ENCODE measurements around the gene GRID1.

Gene GRID1

GRCh38 chr10:86162696-86163400, 203.7 kb downstream of the GRID1 start:
- no peak for DNase-seq

GRCh38 chr10:86162036-86162435, 204.6 kb downstream of the GRID1 start:
- no peak for DNase-seq

GRCh38 chr10:86160890-86161585, 205.6 kb downstream of the GRID1 start:
- no peak for DNase-seq

GRCh38 chr10:86159797-86160196, 206.8 kb downstream of the GRID1 start:
- no peak for DNase-seq

GRCh38 chr10:86155054-86155921, 211.3 kb downstream of the GRID1 start:
- no peak for DNase-seq

- DNase-seq = no peak
These were observed 212.8 kb downstream of the GRID1 start for GRCh38 chr10:86153751-86154150.

- DNase-seq = no peak
These were observed 213.7 kb downstream of the GRID1 start for GRCh38 chr10:86152911-86153310.

GRCh38 chr10:86152354-86152753, 214.2 kb downstream of the GRID1 start:
- no peak for DNase-seq

GRCh38 chr10:86151613-86152012, 215.0 kb downstream of the GRID1 start:
- no peak for DNase-seq

- no peak for DNase-seq
These were observed 217.3 kb downstream of the GRID1 start for GRCh38 chr10:86149257-86149656.

GRCh38 chr10:86148117-86148516, 218.5 kb downstream of the GRID1 start:
- DNase-seq = no peak

GRCh38 chr10:86144301-86144700, 222.3 kb downstream of the GRID1 start:
- DNase-seq = no peak

- no peak for DNase-seq
These were observed 224.7 kb downstream of the GRID1 start for GRCh38 chr10:86141896-86142295.

- DNase-seq = no peak
These were observed 227.4 kb downstream of the GRID1 start for GRCh38 chr10:86139066-86139657.

GRCh38 chr10:86138551-86139065, 228.0 kb downstream of the GRID1 start:
- no peak for DNase-seq

- no peak for DNase-seq
These were observed 229.0 kb downstream of the GRID1 start for GRCh38 chr10:86137561-86137960.

- DNase-seq = no peak
These were observed 229.7 kb downstream of the GRID1 start for GRCh38 chr10:86136934-86137333.

GRCh38 chr10:86135191-86135590, 231.4 kb downstream of the GRID1 start:
- DNase-seq = no peak

GRCh38 chr10:86130737-86131475, 235.7 kb downstream of the GRID1 start:
- no peak for DNase-seq

- DNase-seq = no peak
These were observed 236.6 kb downstream of the GRID1 start for GRCh38 chr10:86130041-86130440.

GRCh38 chr10:86128360-86128759, 238.2 kb downstream of the GRID1 start:
- DNase-seq = no peak

GRCh38 chr10:86127274-86127819, 239.2 kb downstream of the GRID1 start:
- DNase-seq = no peak

Data from retina (tissue), 1 donor.